ENCODE results near the gene HABP2.

DNA sequence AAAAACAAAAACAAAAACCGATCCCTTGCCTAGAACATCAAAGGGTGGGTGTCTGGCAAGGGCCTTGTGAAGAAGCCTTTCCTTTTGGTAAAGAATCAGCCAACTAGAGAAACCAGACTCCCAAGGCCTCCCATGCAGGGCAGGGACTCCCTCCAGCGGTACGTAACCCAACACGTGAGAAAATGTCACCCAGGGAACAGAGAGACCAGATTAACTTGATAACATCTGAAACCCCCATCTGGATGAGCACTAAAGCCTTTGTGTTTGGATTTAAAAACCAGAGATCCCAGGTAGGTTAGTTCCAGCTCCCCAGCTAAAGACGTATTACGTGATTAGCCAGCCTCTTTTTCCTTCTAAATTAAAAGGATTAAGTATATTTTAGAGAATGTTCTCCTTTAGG lies 3.0 kb upstream of the HABP2 start:
- TF ChIP-seq, protein P1, sequence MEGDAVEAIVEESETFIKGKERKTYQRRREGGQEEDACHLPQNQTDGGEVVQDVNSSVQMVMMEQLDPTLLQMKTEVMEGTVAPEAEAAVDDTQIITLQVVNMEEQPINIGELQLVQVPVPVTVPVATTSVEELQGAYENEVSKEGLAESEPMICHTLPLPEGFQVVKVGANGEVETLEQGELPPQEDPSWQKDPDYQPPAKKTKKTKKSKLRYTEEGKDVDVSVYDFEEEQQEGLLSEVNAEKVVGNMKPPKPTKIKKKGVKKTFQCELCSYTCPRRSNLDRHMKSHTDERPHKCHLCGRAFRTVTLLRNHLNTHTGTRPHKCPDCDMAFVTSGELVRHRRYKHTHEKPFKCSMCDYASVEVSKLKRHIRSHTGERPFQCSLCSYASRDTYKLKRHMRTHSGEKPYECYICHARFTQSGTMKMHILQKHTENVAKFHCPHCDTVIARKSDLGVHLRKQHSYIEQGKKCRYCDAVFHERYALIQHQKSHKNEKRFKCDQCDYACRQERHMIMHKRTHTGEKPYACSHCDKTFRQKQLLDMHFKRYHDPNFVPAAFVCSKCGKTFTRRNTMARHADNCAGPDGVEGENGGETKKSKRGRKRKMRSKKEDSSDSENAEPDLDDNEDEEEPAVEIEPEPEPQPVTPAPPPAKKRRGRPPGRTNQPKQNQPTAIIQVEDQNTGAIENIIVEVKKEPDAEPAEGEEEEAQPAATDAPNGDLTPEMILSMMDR (conservative IDR thresholded peaks at IDR 0.05): no peak
- no peak for TF ChIP-seq ZFX (IDR thresholded peaks at IDR 0.05)
